Left kidney (tissue), 2 donors: ENCODE results near the gene ERC1. TPM values are rescaled to one million over a fixed set of nuclear protein-coding genes. Genes with fewer than 3 reads are reported as not detected.

Experiments
- DNase-seq: peaks from one replicate; pipeline ENCODE4 v3.0.0-alpha.2; 2013
- polyA plus RNA-seq: library from polyadenylated mRNA; unstranded; fragments of 120-200 nt; gene quantifications from one replicate; pipeline ENCODE4 v1.2.1, GENCODE V29; 2013; ENCODE audit not compliant: insufficient read length

ERC1 gene
- polyA plus RNA-seq, 1 donor = 44.3 TPM

GRCh38 chr12:1356285-1356684 lies 365.3 kb downstream of the ERC1 start:
- DNase-seq = no peak

- DNase-seq = no peak
Observed at GRCh38 chr12:1357171-1357570, 366.1 kb downstream of the ERC1 start.

GRCh38 chr12:1357711-1358110 lies 366.7 kb downstream of the ERC1 start:
- no peak for DNase-seq

GRCh38 chr12:1360441-1361210 lies 369.6 kb downstream of the ERC1 start:
- no peak for DNase-seq

- no peak for DNase-seq
Observed at GRCh38 chr12:1362143-1362662, 371.2 kb downstream of the ERC1 start.

- no peak for DNase-seq
Observed at GRCh38 chr12:1365703-1366102, 374.7 kb downstream of the ERC1 start.

- DNase-seq = no peak
Observed at GRCh38 chr12:1367331-1368291, 376.6 kb downstream of the ERC1 start.

GRCh38 chr12:1369460-1369859 lies 378.4 kb downstream of the ERC1 start:
- no peak for DNase-seq

GRCh38 chr12:1369938-1370500 lies 379.0 kb downstream of the ERC1 start:
- DNase-seq = no peak

- no peak for DNase-seq
Observed at GRCh38 chr12:1373901-1374735, 383.1 kb downstream of the ERC1 start.

GRCh38 chr12:1375323-1375722 lies 384.3 kb downstream of the ERC1 start:
- no peak for DNase-seq

- DNase-seq = no peak
Observed at GRCh38 chr12:1377117-1377516, 386.1 kb downstream of the ERC1 start.

GRCh38 chr12:1377681-1378080 lies 386.7 kb downstream of the ERC1 start:
- no peak for DNase-seq

GRCh38 chr12:1380171-1380851 lies 389.3 kb downstream of the ERC1 start:
- DNase-seq = no peak

GRCh38 chr12:1382151-1382550 lies 391.1 kb downstream of the ERC1 start:
- DNase-seq = no peak

- no peak for DNase-seq
Observed at GRCh38 chr12:1382826-1383225, 391.8 kb downstream of the ERC1 start.

- no peak for DNase-seq
Observed at GRCh38 chr12:1383758-1384157, 392.7 kb downstream of the ERC1 start.

- DNase-seq = no peak
Observed at GRCh38 chr12:1384910-1385309, 393.9 kb downstream of the ERC1 start.

- DNase-seq = no peak
Observed at GRCh38 chr12:1391722-1392121, 400.7 kb downstream of the ERC1 start.

GRCh38 chr12:1395421-1395955 lies 404.5 kb downstream of the ERC1 start:
- DNase-seq = no peak

- DNase-seq = no peak
Observed at GRCh38 chr12:1398673-1399072, 407.6 kb downstream of the ERC1 start.
